ENCODE data around the gene ARPC5L. TPM values are rescaled to one million over a fixed set of nuclear protein-coding genes. Genes with fewer than 3 reads are reported as not detected.
"Not testable (repeated sequence)": the region's sequence is repeated elsewhere in the genome, so short reads cannot be mapped to it uniquely, and the experiment has no call there.

ARPC5L gene
- total and polyA plus RNA-seq, 4 donors = 27.6 to 64.6 (median 47.7) TPM

- no peak overlapping the region for H3K9ac ChIP-seq (ENCODE audit: insufficient read depth in 1 of 2, low read length in 2 of 2)
- no peak for ATAC-seq (ENCODE audit: insufficient read depth, low FRiP score)
- DNase-seq = no peak
- no peaks in the 10 kb centered on the region for H3K27me3 ChIP-seq (ENCODE audit: control insufficient read depth in 3 of 3, insufficient read depth in 3 of 3, low read length in 2 of 3)
- peaks cover 0 to 2% (median 0%) of the 10 kb centered on the region in 4 donors for H3K9me3 ChIP-seq (ENCODE audit: control insufficient read depth in 4 of 4, insufficient read depth in 3 of 4, low read length in 3 of 4)
- peaks cover 3 to 33% (median 19%) of the 10 kb centered on the region in 4 donors for H3K36me3 ChIP-seq (ENCODE audit: control insufficient read depth in 4 of 4, insufficient read depth in 4 of 4, low read length in 4 of 4)
- TF ChIP-seq, protein P1, sequence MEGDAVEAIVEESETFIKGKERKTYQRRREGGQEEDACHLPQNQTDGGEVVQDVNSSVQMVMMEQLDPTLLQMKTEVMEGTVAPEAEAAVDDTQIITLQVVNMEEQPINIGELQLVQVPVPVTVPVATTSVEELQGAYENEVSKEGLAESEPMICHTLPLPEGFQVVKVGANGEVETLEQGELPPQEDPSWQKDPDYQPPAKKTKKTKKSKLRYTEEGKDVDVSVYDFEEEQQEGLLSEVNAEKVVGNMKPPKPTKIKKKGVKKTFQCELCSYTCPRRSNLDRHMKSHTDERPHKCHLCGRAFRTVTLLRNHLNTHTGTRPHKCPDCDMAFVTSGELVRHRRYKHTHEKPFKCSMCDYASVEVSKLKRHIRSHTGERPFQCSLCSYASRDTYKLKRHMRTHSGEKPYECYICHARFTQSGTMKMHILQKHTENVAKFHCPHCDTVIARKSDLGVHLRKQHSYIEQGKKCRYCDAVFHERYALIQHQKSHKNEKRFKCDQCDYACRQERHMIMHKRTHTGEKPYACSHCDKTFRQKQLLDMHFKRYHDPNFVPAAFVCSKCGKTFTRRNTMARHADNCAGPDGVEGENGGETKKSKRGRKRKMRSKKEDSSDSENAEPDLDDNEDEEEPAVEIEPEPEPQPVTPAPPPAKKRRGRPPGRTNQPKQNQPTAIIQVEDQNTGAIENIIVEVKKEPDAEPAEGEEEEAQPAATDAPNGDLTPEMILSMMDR (IDR thresholded peaks at IDR 0.05; ENCODE audit: control extremely low read depth, extremely low read depth) = no peak
- no peak overlapping the region for H3K4me3 ChIP-seq
- H3K4me1 ChIP-seq (ENCODE audit: control insufficient read depth in 5 of 5, insufficient read depth in 5 of 5, low read length in 5 of 5) = no peaks in the 10 kb centered on the region
- 95 to 98% methylated on average over 5 of the region's 5 CpGs for WGBS, 2 donors
- H3K27ac ChIP-seq (ENCODE audit: low read depth in 1 of 2, low read length in 1 of 2) = no peak overlapping the region
Observed at GRCh38 chr9:124914753-124915405, 52.9 kb downstream of the ARPC5L start.

GRCh38 chr9:124920394-124920793 lies 58.5 kb downstream of the ARPC5L start:
- H3K27me3 ChIP-seq (ENCODE audit: control insufficient read depth in 3 of 3, insufficient read depth in 3 of 3, low read length in 2 of 3); H3K4me3 ChIP-seq; H3K27ac ChIP-seq (ENCODE audit: low read depth in 1 of 2, low read length in 1 of 2); H3K4me1 ChIP-seq (ENCODE audit: control insufficient read depth in 5 of 5, insufficient read depth in 5 of 5, low read length in 5 of 5); ATAC-seq (ENCODE audit: insufficient read depth, low FRiP score); H3K9ac ChIP-seq (ENCODE audit: insufficient read depth in 1 of 2, low read length in 2 of 2); H3K9me3 ChIP-seq (ENCODE audit: control insufficient read depth in 4 of 4, insufficient read depth in 3 of 4, low read length in 3 of 4): not testable (repeated sequence)
- WGBS, 2 donors = 86 to 92% methylated on average over 6 of the region's 6 CpGs
- H3K36me3 ChIP-seq (ENCODE audit: control insufficient read depth in 4 of 4, insufficient read depth in 4 of 4, low read length in 4 of 4) = peaks cover 12 to 28% (median 19%) of the 10 kb centered on the region in 4 donors
- DNase-seq = peak in 1 of 3 donors; percentile 12

Small RNA genes lying within 50 kb of the gene (small RNA-seq; reads per million reads assigned to genes)
- not detected for gene RNU4-82P (ENCODE audit: low replicate concordance)

Other genes starting within 250 kb of the ARPC5L start
- gene NR6A1, start 90.8 kb upstream of the ARPC5L start, total RNA-seq = 1 to 10 TPM; 3.4 to 4.0 TPM
- 1 to 10 TPM in 1 of 2 donors, under 1 TPM in 1; 0.94 to 1.5 TPM for gene NR6A1, start 90.8 kb upstream of the ARPC5L start, polyA plus RNA-seq
- gene OLFML2A, start 85.0 kb upstream of the ARPC5L start, total RNA-seq = 10 to 100 TPM; 12.5 to 56.7 TPM
- gene OLFML2A, start 85.0 kb upstream of the ARPC5L start, polyA plus RNA-seq = 1 to 10 TPM; 2.0 to 2.6 TPM
- gene WDR38, start 8.7 kb upstream of the ARPC5L start, total RNA-seq = 10 to 100 TPM; 11.4 to 28.9 TPM
- gene WDR38, start 8.7 kb upstream of the ARPC5L start, polyA plus RNA-seq = 10 to 100 TPM in 1 of 2 donors, 1 to 10 TPM in 1; 6.0 to 12.8 TPM
- gene RPL35, start 173 bp upstream of the ARPC5L start, total RNA-seq = 1,000 to 10,000 TPM in 1 of 2 donors, 100 to 1,000 TPM in 1; 758 to 1,099 TPM
- gene RPL35, start 173 bp upstream of the ARPC5L start, polyA plus RNA-seq = 1,000 to 10,000 TPM; 2,451 to 5,305 TPM
- gene GOLGA1, start 79.0 kb downstream of the ARPC5L start, total RNA-seq = 10 to 100 TPM; 15.2 to 20.4 TPM
- 1 to 10 TPM; 6.2 to 9.3 TPM for gene GOLGA1, start 79.0 kb downstream of the ARPC5L start, polyA plus RNA-seq